Measurements from ENCODE around the gene DEFB124. TPM values are rescaled to one million over a fixed set of nuclear protein-coding genes. Genes with fewer than 3 reads are reported as not detected.

The DEFB124 gene
- total RNA-seq, 1 experiment from 2014 or later, result not detected

GRCh38 chr20:31496761-31497295 lies 21.9 kb upstream of the DEFB124 start:
- no peak overlapping the region; a peak in 1 of 7 replicates for H3K27ac Mint-ChIP-seq
- no peaks in the 10 kb centered on the region for H3K79me1 ChIP-seq (ENCODE audit: insufficient read depth, low read depth, low read length, poor library complexity, severe bottlenecking)
- no peak overlapping the region for H2BK5ac ChIP-seq (ENCODE audit: insufficient read length, low read length)
- H2BK15ac ChIP-seq (ENCODE audit: low read depth, low read length), result no peak overlapping the region
- peaks cover 0 to 26% (median 0%) of the 10 kb centered on the region in 3 experiments; a peak in 3 of 7 replicates for H3K36me3 Mint-ChIP-seq (ENCODE audit: insufficient read depth in 1 of 3, low read depth in 3 of 3)
- no peak overlapping the region for H4K5ac ChIP-seq (ENCODE audit: insufficient read length, low read depth, low read length)
- H4K91ac ChIP-seq (ENCODE audit: insufficient read length, low read depth, low read length), result no peak overlapping the region
- peaks cover 63 to 87% of the 10 kb centered on the region in 2 experiments for H3K9me3 Mint-ChIP-seq
- H3T11ph ChIP-seq (ENCODE audit: low read length), result no peak overlapping the region
- DNase-seq, result no peak
- H3K23me2 ChIP-seq (ENCODE audit: insufficient read length, low read depth, low read length, poor library complexity, severe bottlenecking), result no peaks in the 10 kb centered on the region
- peaks cover 39% of the 10 kb centered on the region for H3K9me3 ChIP-seq (ENCODE audit: control insufficient read depth, low read depth, low read length)
- no peak overlapping the region for H2BK120ac ChIP-seq (ENCODE audit: low read depth, low read length, poor library complexity, severe bottlenecking)
- H4K20me1 ChIP-seq (ENCODE audit: control insufficient read depth, insufficient read depth, insufficient read length), result no peaks in the 10 kb centered on the region
- H3K9ac ChIP-seq (ENCODE audit: extremely low read depth, insufficient read length, low read length), result no peak overlapping the region
- no peak overlapping the region for H3K4me2 ChIP-seq (ENCODE audit: insufficient read depth, insufficient read length, low read length)
- H3K14ac ChIP-seq (ENCODE audit: insufficient read depth, low read length), result no peak overlapping the region
- H3K27me3 Mint-ChIP-seq (ENCODE audit: low read depth), result peaks cover 11% of the 10 kb centered on the region
- no peak overlapping the region for H3K23ac ChIP-seq (ENCODE audit: insufficient read length, low read depth, low read length)
- no peak overlapping the region for H3K18ac ChIP-seq (ENCODE audit: insufficient read length, low read depth, low read length)
- no peak overlapping the region for H2BK12ac ChIP-seq (ENCODE audit: insufficient read length, low read depth, low read length)
- H3K4me3 Mint-ChIP-seq, result no peak overlapping the region
- no peaks in the 10 kb centered on the region for H3K27me3 ChIP-seq (ENCODE audit: insufficient read depth, low read length)
- H3K79me2 ChIP-seq (ENCODE audit: insufficient read depth, low read length), result no peaks in the 10 kb centered on the region
- no peak overlapping the region for H2AFZ ChIP-seq (ENCODE audit: low read length)
- no peak overlapping the region for H2BK20ac ChIP-seq (ENCODE audit: low read depth, low read length, poor library complexity, severe bottlenecking)
- no peak overlapping the region for H3K4ac ChIP-seq (ENCODE audit: low read depth, low read length)
- no CpG with 5 or more reads among the region's 15 CpGs for whole genome bisulfite sequencing (ENCODE audit: extremely low coverage, insufficient read length, low lambda C conversion rate)
- no peak overlapping the region for H3K56ac ChIP-seq (ENCODE audit: insufficient read length, low read depth, low read length)
- H3K27ac ChIP-seq (ENCODE audit: insufficient read length, low read depth, low read length), result no peak overlapping the region
- no peak overlapping the region for H4K8ac ChIP-seq (replicated peaks; ENCODE audit: insufficient read length, low read depth, low read length)
- H2AK5ac ChIP-seq (ENCODE audit: insufficient read length, low read length), result no peak overlapping the region
- no peaks in the 10 kb centered on the region for H3K4me1 Mint-ChIP-seq
- TF ChIP-seq, protein P1, sequence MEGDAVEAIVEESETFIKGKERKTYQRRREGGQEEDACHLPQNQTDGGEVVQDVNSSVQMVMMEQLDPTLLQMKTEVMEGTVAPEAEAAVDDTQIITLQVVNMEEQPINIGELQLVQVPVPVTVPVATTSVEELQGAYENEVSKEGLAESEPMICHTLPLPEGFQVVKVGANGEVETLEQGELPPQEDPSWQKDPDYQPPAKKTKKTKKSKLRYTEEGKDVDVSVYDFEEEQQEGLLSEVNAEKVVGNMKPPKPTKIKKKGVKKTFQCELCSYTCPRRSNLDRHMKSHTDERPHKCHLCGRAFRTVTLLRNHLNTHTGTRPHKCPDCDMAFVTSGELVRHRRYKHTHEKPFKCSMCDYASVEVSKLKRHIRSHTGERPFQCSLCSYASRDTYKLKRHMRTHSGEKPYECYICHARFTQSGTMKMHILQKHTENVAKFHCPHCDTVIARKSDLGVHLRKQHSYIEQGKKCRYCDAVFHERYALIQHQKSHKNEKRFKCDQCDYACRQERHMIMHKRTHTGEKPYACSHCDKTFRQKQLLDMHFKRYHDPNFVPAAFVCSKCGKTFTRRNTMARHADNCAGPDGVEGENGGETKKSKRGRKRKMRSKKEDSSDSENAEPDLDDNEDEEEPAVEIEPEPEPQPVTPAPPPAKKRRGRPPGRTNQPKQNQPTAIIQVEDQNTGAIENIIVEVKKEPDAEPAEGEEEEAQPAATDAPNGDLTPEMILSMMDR (conservative IDR thresholded peaks at IDR 0.05), result no peak
- H3K4me1 ChIP-seq (ENCODE audit: insufficient read depth, low read length), result no peaks in the 10 kb centered on the region
